Right ventricle myocardium inferior (tissue), 1 donor: ENCODE measurements around the gene CLDN3. TPM values are rescaled to one million over a fixed set of nuclear protein-coding genes. Genes with fewer than 3 reads are reported as not detected.

ENCODE experiments used
- ATAC-seq: fragments of 200-7000 bp; cut with Tn5 transposase; one replicate; pipeline ENCODE4 v1.9.1; 2020; ENCODE audit warnings: mild to moderate bottlenecking, moderate library complexity
- DNase-seq: peaks from one replicate; pipeline ENCODE4 v3.0.0; 2021; ENCODE audit errors: missing footprints
- intact Hi-C: fragments of 100-400 bp; cut with DNase I; formaldehyde crosslinking; loops from one replicate; pipeline ENCODE4 v1.11.0; 2022
- total RNA-seq: library from RNA; stranded (reverse); fragmentation: NEBNext Ultra II Directional; extraction: Animal tissue kit (Norgen Biotek cat#: 25700); gene quantifications from one replicate; pipeline ENCODE4 v1.2.1, GENCODE V29; 2021
- donor health status: DM: no; HTN: yes; CAD: no; lungs with severe emphysema.

Gene CLDN3
- total RNA-seq, 1 donor from 2014 or later = not detected

DNA sequence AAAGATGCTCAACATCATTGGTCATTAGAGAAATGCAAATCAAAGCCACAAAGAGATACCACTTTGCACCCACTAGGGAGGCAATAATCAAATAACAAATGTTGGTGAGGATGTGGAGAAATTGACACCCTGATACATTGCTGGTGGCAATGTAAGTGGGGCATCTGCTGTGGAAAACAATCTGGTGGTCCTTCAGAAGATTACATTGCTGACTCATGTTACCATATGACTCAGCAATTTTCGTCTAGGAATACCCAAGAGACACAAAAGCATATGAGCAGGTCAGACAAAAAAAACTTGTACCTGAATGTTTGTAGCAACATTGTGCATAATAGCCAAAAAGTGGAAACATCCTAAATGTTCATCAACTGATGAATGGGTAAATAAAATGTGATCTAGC, 4.9 kb upstream of the CLDN3 start:
- ATAC-seq = no peak
- no peak for DNase-seq
- intact Hi-C loops = no loop called here

DNA sequence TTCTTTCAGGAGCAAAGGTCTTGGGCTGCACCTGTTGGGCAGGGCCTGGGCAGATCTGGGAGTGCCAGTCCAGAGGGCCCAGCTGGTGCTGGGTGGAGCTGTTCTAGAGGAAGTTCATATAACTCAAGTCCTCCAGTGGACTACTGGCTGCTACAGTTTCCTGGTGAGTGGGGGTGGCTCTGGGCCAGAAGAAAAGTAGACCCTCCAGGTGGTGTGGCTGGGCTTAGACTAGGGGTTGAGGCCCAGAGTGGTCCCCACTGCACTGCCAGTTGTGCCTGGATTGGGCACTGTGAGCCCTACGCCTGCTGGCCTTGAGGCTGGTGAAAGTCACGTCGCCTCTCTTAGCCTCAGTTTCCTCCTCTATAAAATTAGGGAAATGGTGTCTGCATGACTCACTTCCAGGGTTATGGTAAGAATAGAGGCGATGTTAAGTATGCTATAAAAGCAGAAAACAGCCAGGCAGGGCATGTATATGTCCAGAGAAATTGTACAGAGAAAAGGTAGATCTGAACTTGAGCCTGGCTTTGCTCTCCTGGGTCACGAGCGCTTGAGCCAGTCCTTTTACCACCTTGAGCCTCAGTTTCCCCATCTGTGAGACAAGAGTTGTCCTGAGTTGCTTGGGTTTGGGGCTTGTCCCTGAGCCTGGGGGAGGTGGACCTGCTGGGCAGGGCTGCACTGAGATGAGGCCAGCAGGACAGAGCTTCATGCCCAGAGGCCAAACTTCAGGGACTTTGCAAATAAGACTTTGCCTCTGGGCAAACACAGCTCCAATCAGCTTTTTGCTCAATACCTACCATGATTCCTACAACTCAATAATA, 3.8 kb upstream of the CLDN3 start:
- intact Hi-C loops = no loop called here
- ATAC-seq (no peak), DNase-seq (no peak)

DNA sequence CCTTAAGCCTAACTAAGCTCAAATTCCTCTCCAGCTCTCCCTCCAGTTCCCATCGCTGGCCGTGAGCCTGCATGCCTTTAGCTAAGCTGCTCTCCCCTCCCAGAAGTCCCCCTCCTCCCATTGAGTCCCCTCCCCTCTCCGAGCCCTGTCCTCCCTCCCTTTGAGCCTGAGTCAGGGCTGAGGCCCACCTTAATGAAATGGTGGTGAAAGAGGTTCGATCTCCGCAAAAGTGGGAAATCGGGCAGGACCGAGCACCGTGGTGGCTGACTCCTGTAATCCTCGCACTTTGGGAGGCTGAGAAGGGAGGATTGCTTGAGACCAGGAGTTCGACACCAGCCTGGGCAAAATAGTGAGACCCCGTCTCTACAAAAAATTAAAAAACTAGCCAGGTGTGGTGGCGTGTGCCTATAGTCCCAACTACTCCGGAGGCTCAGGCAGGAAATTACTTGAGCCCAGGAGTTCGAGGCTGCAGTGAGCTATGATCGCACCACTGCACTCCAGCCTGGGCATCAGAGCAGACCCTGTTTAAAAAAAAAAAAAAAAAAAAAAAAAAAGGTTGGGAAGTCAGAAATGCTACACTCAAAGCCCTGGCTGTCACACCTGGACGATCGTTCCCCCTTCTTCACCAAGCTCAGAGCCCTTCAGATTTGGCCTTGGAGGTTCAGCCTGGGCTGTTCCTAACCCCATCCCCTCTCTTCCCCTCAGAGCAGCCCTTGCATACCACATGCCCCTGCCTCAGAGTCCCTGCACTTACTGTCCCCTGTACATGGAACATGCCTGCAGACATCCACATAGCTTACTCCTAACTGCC, 995 bp upstream of the CLDN3 start:
- intact Hi-C loops = no loop called here
- DNase-seq (no peak), ATAC-seq (no peak)

DNA sequence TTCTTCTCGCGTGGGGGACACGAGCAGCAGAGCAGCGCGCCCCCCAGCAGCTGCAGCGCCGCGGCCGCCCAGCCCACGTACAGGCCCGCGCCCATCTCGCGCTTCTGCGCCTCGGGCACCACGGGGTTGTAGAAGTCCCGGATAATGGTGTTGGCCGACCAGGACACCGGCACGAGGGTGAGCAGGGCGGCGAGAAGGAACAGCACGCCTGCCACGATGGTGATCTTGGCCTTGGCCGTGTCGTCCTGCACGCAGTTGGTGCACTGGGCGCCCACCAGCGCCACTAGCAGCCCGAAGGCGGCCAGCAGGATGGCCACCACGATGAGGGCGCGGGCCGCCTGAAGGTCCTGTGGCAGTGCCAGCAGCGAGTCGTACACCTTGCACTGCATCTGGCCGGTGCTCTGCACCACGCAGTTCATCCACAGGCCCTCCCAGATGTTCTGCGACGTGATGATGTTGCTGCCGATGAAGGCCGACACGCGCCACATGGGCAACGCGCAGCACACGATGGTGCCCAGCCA, 529 bp downstream of the CLDN3 start:
- intact Hi-C loops = no loop called here
- ATAC-seq (no peak), DNase-seq (no peak)

DNA sequence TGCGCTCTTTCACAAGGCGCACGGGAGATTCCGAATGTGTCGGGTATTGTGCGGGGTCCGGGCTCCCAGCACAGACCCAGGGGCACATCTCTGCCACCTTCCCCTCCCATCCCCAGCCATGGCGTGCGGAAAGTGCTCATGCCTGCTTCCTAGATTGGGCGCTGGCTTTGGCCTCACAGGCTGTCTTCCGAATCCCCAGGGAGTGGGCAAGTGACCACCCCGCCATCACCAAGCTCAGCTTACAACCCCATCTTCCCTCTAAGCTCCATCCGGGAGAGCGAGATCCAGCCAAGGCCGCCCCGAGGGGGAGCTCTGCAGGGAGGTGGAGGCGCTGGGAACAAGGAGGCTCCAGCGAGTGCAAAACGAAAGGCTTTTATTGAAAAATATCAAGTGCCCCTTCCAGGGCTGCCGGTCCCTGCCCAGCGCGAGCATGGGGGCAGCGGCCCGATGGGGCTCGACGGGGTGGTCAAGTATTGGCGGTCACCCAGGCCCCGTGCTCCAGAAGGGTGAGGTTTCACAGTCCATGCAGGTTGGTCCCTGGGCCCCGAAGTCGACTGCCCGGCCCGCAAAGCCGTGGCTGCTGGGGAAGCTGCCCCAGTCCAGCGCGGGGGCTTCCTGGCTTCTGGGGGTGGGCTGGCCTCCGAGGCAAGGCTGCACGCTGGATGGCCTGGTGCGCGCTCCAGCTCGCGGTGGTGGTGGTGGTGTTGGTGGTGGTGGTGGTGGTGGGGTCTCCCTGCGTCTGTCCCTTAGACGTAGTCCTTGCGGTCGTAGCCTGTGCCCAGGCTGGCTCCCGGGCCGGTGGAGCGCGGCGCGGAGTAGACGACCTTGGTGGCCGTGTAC, 1.2 kb downstream of the CLDN3 start:
- intact Hi-C loops = no loop called here
- ATAC-seq (no peak), DNase-seq (no peak)

DNA sequence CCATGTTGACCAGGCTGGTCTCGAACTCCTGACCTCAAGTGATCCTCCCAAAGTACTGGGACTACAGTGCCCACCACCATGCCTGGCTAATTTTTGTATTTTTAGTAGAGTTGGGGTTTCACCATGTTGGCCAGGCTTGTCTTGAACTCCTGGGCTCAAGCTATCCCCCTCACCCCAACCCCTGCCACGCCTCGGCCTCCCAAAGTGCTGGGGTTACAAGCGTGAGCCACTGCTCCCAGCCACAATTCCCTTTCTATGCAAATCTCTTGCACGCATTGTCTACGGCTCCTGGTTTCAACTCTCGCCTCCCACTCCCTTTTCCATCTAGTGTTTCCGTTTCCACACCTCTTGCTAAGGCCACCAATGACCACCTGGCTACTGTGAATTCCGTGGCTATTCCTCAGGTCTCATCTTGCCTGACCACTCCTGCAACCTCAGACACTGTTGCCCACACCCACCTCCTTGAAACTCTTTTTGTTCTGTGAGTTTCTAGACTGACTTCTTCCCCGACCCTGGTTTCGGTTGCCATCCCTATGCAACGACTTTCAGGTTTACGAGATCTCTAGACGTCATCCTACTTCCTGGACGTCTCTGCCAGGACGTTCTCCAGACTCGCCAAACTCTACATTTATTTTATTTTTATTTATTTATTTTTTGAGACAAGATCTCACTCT, 3.4 kb downstream of the CLDN3 start:
- intact Hi-C loops = no loop called here

GRCh38 chr7:73762659-73762999, 7.4 kb downstream of the CLDN3 start:
- no peak for ATAC-seq
- intact Hi-C loops = no loop called here
- no peak for DNase-seq

More for the DNA sequence above, 3.4 kb downstream of the CLDN3 start:
- ATAC-seq (no peak), DNase-seq (no peak)

- intact Hi-C loops = no loop called here
- DNase-seq = no peak
- ATAC-seq = no peak
Observed at GRCh38 chr7:73761854-73762658, 8.0 kb downstream of the CLDN3 start.

DNA sequence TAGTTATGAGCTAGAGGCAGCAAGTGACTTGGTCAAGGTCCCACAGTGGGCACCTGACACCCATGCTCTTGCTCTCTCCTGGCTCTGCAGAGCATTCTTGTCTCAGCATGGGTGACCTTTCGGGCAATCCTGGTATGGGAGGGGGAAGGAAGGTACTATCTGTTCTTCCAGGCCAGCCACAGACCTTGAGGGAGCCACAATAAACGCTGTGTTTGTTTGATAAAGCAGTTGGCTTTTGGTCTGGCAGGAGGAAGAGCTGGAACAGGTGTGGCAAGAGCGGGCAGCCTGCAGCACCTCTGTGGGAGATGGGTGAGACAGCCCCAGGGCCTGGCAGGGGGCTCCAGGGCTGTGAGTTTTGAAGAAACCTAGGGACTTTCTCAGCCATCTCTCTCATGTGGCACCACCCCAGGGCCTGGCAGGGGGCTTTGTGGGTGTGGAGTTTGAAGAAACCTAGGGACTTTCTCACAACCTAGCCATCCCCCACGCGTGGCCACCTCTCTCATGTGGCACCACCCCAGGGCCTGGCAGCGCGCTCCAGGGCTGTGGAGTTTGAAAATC, 11.4 kb downstream of the CLDN3 start:
- intact Hi-C loops = no loop called here
- ATAC-seq (no peak), DNase-seq (no peak)

DNA sequence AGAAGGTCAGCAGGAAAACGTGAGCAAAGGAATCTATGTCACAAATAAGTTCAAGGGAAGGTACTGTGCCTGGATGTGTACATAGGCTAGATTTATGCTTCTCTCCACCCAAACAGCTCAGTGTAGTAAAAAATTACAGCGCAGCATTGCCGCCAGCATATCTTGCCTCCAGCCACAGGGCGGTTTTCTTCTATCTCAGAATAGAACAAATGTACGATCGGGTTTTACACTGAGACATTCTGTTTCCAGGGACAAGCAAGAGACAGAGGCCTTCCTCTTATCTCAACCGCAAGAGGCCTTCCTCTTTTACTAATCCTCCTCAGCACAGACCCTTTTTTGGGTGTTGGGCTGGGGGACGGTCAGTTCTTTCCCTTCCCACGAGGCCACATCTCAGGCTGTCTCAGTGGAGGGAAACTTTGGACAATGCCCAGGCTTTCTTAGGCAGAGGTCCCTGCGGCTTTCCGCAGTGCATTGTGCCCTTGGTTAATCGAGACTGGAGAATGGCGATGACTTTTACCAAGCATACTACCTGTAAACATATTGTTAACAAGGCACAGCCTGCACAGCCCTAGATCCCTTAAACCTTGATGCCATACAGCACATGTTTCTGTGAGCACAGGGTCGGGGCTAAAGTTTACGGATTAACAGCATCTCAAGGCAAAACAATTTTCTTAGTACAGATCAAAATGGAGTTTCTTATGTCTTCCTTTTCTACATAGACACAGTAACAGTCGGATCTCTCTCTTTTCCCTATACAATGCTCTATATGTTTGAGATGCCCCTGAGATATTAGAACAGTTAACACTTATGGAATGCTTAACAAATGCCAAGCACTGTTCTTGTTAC, 19.9 kb downstream of the CLDN3 start:
- DNase-seq (no peak), ATAC-seq (no peak)
- intact Hi-C loops = no loop called here

- intact Hi-C loops = no loop called here
- ATAC-seq (no peak), DNase-seq (no peak)
Observed at GRCh38 chr7:73746378-73746777, 23.7 kb downstream of the CLDN3 start.

- no peak for ATAC-seq
- no peak for DNase-seq
- intact Hi-C loops = no loop called here
Observed at GRCh38 chr7:73742753-73743641, 27.1 kb downstream of the CLDN3 start.

DNA sequence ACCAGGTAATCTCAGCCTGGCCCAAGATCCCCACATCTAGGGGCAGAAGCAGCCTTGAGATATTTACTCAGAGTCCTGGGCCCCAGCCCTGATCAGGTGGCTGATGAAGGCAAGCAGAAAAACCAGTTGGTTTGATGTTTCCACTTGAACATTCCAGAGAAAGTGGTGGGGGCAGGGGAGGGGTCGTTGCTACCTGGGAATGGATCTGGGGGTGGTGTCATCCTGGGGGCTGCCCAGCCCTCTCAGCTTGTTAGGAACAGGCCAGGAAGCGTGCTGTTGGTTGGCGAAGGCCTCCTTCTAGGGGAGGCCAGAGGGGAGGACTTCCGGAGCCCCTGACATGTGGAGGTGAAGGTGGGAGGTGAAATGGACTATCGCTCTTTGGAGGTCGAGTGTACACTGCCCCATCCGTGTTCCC, 27.7 kb downstream of the CLDN3 start:
- no peak for ATAC-seq
- intact Hi-C loops = no loop called here
- DNase-seq = no peak

DNA sequence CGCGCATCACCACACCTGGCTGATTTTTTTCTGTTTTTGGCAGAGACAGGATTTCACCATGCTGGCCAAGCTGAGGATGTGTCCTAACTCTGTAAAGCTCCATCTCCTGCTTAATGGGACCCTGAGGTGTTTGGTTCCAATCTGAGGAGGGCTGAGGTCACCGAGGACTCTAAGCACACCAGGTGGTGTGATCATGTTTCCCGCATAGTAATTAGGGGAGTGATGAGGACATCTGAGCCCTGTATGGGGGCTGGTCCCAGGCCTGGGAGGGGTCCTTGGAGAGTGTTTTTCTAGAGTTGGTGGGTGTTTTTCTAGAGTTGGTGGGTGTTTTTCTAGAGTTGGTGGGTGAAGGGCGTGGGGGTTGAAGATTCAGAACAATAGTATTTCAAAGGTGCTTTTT, 28.5 kb downstream of the CLDN3 start:
- DNase-seq (no peak), ATAC-seq (no peak)
- intact Hi-C loops = no loop called here

GRCh38 chr7:73740771-73741170, 29.3 kb downstream of the CLDN3 start:
- intact Hi-C loops = no loop called here
- DNase-seq = no peak
- no peak for ATAC-seq

GRCh38 chr7:73740212-73740611, 29.9 kb downstream of the CLDN3 start:
- DNase-seq (no peak), ATAC-seq (no peak)
- intact Hi-C loops = no loop called here
